ENCODE measurements around the gene BCR.

BCR gene

DNA sequence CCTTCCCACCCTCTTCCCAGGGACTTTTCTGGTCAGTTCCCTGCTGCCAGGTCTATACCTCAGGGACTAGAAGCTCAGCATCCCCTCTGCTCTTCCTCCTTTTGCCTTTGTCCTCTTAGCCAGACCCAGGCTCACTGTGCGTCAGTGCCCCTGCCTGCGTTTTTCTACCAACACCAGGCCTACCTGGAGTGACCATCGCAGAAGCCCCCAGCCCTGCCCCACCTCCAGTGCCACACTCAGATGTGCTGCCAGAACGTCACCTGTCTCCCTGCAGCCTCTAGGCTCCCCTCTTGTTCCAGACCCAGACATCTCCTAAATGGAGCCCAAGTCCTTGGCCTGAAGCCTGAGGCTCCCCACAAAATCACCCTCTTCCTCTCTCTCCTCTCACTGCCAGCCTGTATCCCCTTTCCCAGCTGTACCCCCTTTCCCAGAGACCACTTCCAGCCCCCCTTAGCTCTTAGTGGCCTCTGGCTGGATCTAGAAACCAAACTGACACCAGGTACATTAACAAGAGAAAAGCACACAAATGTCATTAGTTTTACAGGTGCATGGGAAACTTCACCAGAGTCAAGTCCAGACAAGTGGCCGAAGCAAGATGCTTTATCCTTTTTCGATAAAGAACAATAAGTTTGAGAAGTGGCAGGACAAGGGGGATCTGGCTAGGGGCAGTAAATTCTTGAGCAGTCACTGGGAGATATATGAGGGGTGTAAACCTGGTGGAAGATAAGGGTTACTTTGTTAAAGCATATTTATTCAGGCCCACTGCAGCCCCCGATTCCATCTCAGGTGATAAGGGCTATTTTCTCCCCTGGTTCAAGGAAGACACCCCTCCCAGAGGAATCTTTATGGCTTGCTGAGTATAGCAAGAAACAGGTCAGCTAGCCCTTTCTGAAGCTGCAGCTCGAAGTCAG is 61.5 kb downstream of the BCR start:
- no peak overlapping the region for H3K4me3 ChIP-seq (ENCODE audit: low read depth, low read length)
- TF ChIP-seq POLR2A (IDR thresholded peaks at IDR 0.05; ENCODE audit: extremely low read depth, insufficient read length) (no peak), MYC (IDR thresholded peaks at IDR 0.05; ENCODE audit: low read depth, low read length) (no peak)
- TF ChIP-seq, protein P1, sequence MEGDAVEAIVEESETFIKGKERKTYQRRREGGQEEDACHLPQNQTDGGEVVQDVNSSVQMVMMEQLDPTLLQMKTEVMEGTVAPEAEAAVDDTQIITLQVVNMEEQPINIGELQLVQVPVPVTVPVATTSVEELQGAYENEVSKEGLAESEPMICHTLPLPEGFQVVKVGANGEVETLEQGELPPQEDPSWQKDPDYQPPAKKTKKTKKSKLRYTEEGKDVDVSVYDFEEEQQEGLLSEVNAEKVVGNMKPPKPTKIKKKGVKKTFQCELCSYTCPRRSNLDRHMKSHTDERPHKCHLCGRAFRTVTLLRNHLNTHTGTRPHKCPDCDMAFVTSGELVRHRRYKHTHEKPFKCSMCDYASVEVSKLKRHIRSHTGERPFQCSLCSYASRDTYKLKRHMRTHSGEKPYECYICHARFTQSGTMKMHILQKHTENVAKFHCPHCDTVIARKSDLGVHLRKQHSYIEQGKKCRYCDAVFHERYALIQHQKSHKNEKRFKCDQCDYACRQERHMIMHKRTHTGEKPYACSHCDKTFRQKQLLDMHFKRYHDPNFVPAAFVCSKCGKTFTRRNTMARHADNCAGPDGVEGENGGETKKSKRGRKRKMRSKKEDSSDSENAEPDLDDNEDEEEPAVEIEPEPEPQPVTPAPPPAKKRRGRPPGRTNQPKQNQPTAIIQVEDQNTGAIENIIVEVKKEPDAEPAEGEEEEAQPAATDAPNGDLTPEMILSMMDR (IDR thresholded peaks at IDR 0.05; ENCODE audit: low read depth, low read length), result no peak
- TF ChIP-seq, protein P2, sequence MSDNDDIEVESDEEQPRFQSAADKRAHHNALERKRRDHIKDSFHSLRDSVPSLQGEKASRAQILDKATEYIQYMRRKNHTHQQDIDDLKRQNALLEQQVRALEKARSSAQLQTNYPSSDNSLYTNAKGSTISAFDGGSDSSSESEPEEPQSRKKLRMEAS (IDR thresholded peaks at IDR 0.05; ENCODE audit: low read depth, low read length), result no peak
- DNase-seq (ENCODE audit: low read depth), result no peak

DNA sequence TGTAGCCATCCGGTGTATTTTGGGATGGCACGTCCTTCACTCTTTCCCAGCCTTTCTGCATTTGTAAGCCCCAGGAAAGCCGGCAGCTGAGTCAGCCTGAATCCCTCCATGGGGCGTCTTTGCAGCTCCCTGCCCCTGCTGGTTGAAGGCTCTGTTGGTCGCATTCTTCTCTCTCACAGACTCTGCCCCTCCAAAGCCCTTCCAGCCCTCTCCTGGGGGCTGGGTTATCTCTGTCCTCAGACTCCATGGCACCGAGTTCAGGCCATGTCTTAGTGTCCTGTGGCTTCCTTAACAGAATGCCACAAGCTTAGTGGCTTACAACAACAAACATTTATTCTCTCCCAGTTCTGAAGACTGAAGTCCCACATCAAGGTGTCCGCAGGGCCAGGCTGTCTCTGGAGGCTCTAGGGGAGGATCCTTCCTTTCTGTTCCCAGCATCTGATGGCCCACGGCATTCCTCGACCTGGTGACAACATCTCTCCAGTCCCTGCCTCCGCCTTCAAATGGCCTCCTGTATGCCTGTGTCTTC is 62.2 kb downstream of the BCR start:
- TF ChIP-seq, protein P1 (IDR thresholded peaks at IDR 0.05; ENCODE audit: low read depth, low read length), result no peak
- TF ChIP-seq POLR2A (IDR thresholded peaks at IDR 0.05; ENCODE audit: extremely low read depth, insufficient read length) (no peak), MYC (IDR thresholded peaks at IDR 0.05; ENCODE audit: low read depth, low read length) (no peak)
- TF ChIP-seq, protein P2 (IDR thresholded peaks at IDR 0.05; ENCODE audit: low read depth, low read length), result no peak
- no peak overlapping the region for H3K4me3 ChIP-seq (ENCODE audit: low read depth, low read length)
- no peak for DNase-seq (ENCODE audit: low read depth)

DNA sequence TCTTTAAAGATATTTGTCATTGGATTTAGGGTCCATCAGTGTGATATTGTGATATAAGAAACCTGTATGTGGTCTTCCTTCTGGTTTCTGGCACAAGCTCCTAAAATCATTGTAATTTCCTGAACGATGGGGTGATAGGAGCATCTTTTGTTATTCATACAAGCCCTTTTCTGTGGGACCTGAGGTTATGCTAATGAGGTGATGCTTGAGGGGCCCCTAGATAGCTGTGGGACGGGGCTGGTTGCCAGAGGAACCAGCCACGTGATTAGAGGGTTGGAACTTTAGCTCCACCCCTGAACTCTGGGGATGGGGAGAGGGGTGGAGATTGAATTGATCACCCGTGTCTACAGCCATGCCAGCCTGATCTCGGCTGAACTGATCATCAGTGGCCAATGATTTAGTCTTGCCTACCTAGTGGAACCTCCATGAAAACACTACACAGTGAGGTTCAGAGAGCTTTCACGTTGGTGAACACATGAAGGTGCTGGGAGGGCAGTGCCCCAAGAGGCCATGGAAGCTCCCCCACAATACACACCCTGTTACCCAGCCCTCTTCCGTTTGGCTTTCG is 62.8 kb downstream of the BCR start:
- no peak for DNase-seq (ENCODE audit: low read depth)
- TF ChIP-seq, protein P1 (IDR thresholded peaks at IDR 0.05; ENCODE audit: low read depth, low read length), result no peak
- TF ChIP-seq POLR2A (IDR thresholded peaks at IDR 0.05; ENCODE audit: extremely low read depth, insufficient read length), result no peak
- TF ChIP-seq, protein P2 (IDR thresholded peaks at IDR 0.05; ENCODE audit: low read depth, low read length), result no peak
- no peak for TF ChIP-seq MYC (IDR thresholded peaks at IDR 0.05; ENCODE audit: low read depth, low read length)
- H3K4me3 ChIP-seq (ENCODE audit: low read depth, low read length), result no peak overlapping the region

GRCh38 chr22:23243859-23244689 is 63.8 kb downstream of the BCR start:
- no peak overlapping the region for H3K4me3 ChIP-seq (ENCODE audit: low read depth, low read length)
- DNase-seq (ENCODE audit: low read depth), result no peak
- TF ChIP-seq, protein P1 (IDR thresholded peaks at IDR 0.05; ENCODE audit: low read depth, low read length), result no peak
- no peak for TF ChIP-seq POLR2A (IDR thresholded peaks at IDR 0.05; ENCODE audit: extremely low read depth, insufficient read length)
- TF ChIP-seq, protein P2 (IDR thresholded peaks at IDR 0.05; ENCODE audit: low read depth, low read length), result no peak
- no peak for TF ChIP-seq MYC (IDR thresholded peaks at IDR 0.05; ENCODE audit: low read depth, low read length)

DNA sequence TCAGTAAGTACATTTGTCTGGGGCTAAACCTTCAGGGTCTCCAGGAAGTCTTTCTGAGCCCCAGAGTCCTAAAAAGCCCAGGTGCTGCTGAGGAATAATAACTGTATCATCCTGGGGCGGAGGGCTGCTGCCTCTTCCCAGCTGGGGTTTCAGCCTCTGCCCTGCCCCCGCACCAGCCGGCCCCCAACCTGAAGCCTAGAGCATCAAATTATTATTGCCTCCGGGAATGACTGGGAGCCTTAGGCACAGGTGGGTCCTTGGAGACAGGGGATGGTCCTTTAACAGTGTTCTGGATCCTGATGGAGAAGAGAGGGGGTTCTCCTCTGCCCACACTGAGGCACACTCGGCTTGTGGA is 64.4 kb downstream of the BCR start:
- H3K4me3 ChIP-seq (ENCODE audit: low read depth, low read length), result no peak overlapping the region
- TF ChIP-seq, protein P1 (IDR thresholded peaks at IDR 0.05; ENCODE audit: low read depth, low read length), result no peak
- TF ChIP-seq, protein P2 (IDR thresholded peaks at IDR 0.05; ENCODE audit: low read depth, low read length), result no peak
- no peak for TF ChIP-seq MYC (IDR thresholded peaks at IDR 0.05; ENCODE audit: low read depth, low read length)
- no peak for TF ChIP-seq POLR2A (IDR thresholded peaks at IDR 0.05; ENCODE audit: extremely low read depth, insufficient read length)
- DNase-seq (ENCODE audit: low read depth), result no peak

Measured in NB4 (cell line).